ENCODE results near the gene MGAT3. TPM values are rescaled to one million over a fixed set of nuclear protein-coding genes. Genes with fewer than 3 reads are reported as not detected.

The MGAT3 gene
- total RNA-seq, 1 donor from 2014 or later = 32.7 TPM

- no peak for TF ChIP-seq CTCF (IDR thresholded peaks at IDR 0.05; ENCODE audit: unreplicated experiment)
- Mint-ChIP-seq H3K9me3 (ENCODE audit: low read depth) (no peaks in the 10 kb centered on the region), H3K4me3 (ENCODE audit: low read depth) (no peak overlapping the region), H3K4me1 (ENCODE audit: low read depth) (peaks cover 22% of the 10 kb centered on the region), H3K36me3 (ENCODE audit: insufficient read depth) (no peaks in the 10 kb centered on the region), H3K27me3 (no peaks in the 10 kb centered on the region), H3K27ac (no peak overlapping the region)
- no peak for DNase-seq (ENCODE audit: low spot score, unreplicated experiment)
Measured at GRCh38 chr22:39466228-39467006, 9.6 kb downstream of the MGAT3 start.

- H3K27me3 Mint-ChIP-seq = no peaks in the 10 kb centered on the region
- no peaks in the 10 kb centered on the region for H3K9me3 Mint-ChIP-seq (ENCODE audit: low read depth)
- peak overlapping the region; percentile 43 for H3K27ac Mint-ChIP-seq
- no peak for DNase-seq (ENCODE audit: low spot score, unreplicated experiment)
- peaks cover 28% of the 10 kb centered on the region for H3K4me1 Mint-ChIP-seq (ENCODE audit: low read depth)
- no peak overlapping the region for H3K4me3 Mint-ChIP-seq (ENCODE audit: low read depth)
- no peak for TF ChIP-seq CTCF (IDR thresholded peaks at IDR 0.05; ENCODE audit: unreplicated experiment)
- no peaks in the 10 kb centered on the region for H3K36me3 Mint-ChIP-seq (ENCODE audit: insufficient read depth)
Measured at GRCh38 chr22:39467390-39467895, 10.6 kb downstream of the MGAT3 start.

DNA sequence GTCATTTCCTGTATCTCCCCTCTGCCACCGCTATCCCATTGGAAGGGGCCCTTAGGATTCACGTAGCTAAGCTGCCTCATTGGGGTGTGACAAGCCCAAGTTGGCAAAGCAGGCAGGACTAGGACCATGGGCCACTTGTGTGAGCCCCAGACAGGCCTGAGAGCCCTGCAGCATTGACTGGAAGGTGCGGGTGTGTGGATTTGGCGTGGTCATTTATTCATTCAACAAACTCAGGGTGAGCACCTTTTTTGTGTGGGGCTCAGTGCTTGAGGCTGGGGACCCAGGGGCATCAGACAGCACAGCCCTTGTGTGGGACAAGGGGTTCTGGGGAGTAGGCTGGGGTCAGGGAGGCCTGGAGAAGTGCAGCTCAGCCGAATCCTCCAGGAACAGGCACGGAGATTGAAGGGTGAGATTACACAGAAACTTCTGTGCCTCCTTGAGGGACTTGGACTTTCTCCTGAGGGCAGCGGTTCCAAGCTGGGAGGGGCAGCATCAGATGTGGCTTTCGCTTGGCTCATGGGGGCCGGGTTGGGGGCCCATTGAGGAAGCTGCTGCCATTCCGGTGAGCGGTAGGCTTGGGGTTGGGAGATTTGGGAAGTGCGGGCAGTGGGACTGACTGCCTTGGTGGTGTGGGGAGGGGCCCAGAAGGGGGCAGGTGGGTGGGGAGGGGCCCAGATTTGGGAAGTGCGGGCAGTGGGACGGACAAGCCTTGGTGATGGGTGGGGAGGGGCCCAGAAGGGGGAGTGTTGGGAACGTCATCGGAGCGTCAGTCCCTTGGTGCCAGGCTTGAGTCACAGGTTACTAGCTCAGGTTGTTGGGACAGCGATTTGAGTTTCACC, 11.9 kb downstream of the MGAT3 start:
- DNase-seq (ENCODE audit: low spot score, unreplicated experiment) = no peak
- H3K9me3 Mint-ChIP-seq (ENCODE audit: low read depth) = no peaks in the 10 kb centered on the region
- no peaks in the 10 kb centered on the region for H3K27me3 Mint-ChIP-seq
- no peak for TF ChIP-seq CTCF (IDR thresholded peaks at IDR 0.05; ENCODE audit: unreplicated experiment)
- H3K36me3 Mint-ChIP-seq (ENCODE audit: insufficient read depth) = no peaks in the 10 kb centered on the region
- peak overlapping the region; percentile 62 for H3K27ac Mint-ChIP-seq
- H3K4me3 Mint-ChIP-seq (ENCODE audit: low read depth) = no peak overlapping the region
- H3K4me1 Mint-ChIP-seq (ENCODE audit: low read depth) = peaks cover 40% of the 10 kb centered on the region

DNA sequence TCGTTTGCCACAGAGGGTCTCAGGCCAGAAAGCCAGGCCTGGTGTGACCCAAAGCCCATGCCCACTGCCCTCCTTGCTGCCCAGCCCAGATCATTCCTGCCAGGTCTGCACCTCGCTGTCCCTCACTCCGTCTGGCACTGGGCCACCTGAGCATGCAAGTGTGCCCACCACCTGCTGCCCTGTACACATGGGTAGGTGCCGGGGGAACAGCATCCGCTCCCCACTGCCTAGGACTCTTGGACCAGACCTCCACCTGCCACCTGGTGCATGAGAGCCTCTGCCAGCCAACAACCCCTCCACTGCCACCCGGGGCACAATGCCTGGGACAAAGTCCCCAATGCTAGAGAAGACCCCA, 12.5 kb downstream of the MGAT3 start:
- Mint-ChIP-seq H3K27me3 (no peaks in the 10 kb centered on the region), H3K36me3 (ENCODE audit: insufficient read depth) (no peaks in the 10 kb centered on the region), H3K4me3 (ENCODE audit: low read depth) (no peak overlapping the region), H3K27ac (no peak overlapping the region), H3K9me3 (ENCODE audit: low read depth) (no peaks in the 10 kb centered on the region), H3K4me1 (ENCODE audit: low read depth) (peaks cover 46% of the 10 kb centered on the region)
- no peak for TF ChIP-seq CTCF (IDR thresholded peaks at IDR 0.05; ENCODE audit: unreplicated experiment)
- no peak for DNase-seq (ENCODE audit: low spot score, unreplicated experiment)

DNA sequence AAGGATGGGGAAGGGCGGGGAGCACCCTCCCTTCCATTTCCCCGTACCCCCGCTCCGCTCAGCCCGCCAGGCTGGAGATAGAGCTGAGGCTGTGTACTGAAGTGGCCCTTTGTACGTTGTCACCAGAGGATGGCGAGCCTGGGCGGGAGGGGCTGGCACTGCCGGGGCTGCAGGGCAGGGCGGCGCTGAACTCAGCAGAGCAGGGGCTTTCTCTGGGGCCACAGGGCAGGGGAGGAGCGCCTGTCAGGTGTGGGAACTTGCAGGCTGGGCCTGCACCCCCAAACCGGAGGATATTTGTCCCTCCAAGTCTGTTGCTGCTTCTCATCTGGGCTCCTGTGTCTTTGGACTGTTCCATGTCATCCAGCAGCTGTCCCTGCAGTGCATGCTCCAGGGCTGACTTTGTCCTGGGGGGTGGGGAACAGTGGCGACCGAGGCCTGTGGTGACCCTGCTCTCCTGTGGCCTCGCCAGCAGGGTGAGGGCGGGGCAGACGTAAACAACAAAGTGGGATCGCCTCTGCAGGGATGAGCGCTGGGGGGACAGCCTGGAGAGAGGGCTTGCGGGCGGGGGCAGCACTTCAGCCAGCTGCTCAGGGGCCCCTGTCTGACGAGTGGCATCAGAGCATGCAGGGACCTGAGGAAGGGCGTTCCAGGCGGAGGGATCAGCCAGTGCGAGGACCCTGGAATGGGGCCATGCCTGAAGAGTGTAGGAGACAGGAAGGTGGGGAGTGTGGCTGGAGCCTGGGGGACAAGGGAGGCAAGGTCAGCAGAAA, 13.1 kb downstream of the MGAT3 start:
- Mint-ChIP-seq H3K9me3 (ENCODE audit: low read depth) (no peaks in the 10 kb centered on the region), H3K27me3 (no peaks in the 10 kb centered on the region), H3K4me1 (ENCODE audit: low read depth) (peaks cover 52% of the 10 kb centered on the region), H3K36me3 (ENCODE audit: insufficient read depth) (no peaks in the 10 kb centered on the region), H3K27ac (peak overlapping the region; percentile 96), H3K4me3 (ENCODE audit: low read depth) (peak overlapping the region; percentile 60)
- no peak for DNase-seq (ENCODE audit: low spot score, unreplicated experiment)
- TF ChIP-seq CTCF (IDR thresholded peaks at IDR 0.05; ENCODE audit: unreplicated experiment) = no peak

Data from progenitor cell of endocrine pancreas (in vitro differentiated cells).